Measurements from ENCODE around the gene LSM14B. TPM values are rescaled to one million over a fixed set of nuclear protein-coding genes. Genes with fewer than 3 reads are reported as not detected.

Gene LSM14B
- total RNA-seq, 1 donor from 2014 or later: 23.6 TPM

GRCh38 chr20:62126141-62126540 is 3.9 kb downstream of the LSM14B start:
- Histone ChIP-seq H3K4me3 (no peak overlapping the region), H3K27me3 (no peaks in the 10 kb centered on the region), H3K4me1 (peaks cover 24% of the 10 kb centered on the region), H3K9me3 (no peaks in the 10 kb centered on the region), H3K36me3 (peaks cover 4 to 68% of the 10 kb centered on the region in 2 donors), H3K27ac (no peak overlapping the region)
- TF ChIP-seq POLR2A (IDR thresholded peaks at IDR 0.05): no peak
- TF ChIP-seq CTCF (IDR thresholded peaks at IDR 0.05): no peak
- TF ChIP-seq POLR2AphosphoS5 (IDR thresholded peaks at IDR 0.05; ENCODE audit: insufficient read depth in 1 of 2, low read depth in 1 of 2): no peak
- intact Hi-C loops (cut with DNase I): no loop called here
- DNase-seq (ENCODE audit: extremely low spot score in 2 of 2): no peak

- Histone ChIP-seq H3K36me3 (peaks cover 4 to 84% of the 10 kb centered on the region in 2 donors), H3K27me3 (no peaks in the 10 kb centered on the region), H3K4me3 (no peak overlapping the region), H3K4me1 (peaks cover 26% of the 10 kb centered on the region), H3K27ac (no peak overlapping the region), H3K9me3 (no peaks in the 10 kb centered on the region)
- TF ChIP-seq POLR2A (IDR thresholded peaks at IDR 0.05) (no peak), POLR2AphosphoS5 (IDR thresholded peaks at IDR 0.05; ENCODE audit: insufficient read depth in 1 of 2, low read depth in 1 of 2) (no peak), CTCF (IDR thresholded peaks at IDR 0.05) (no peak)
- DNase-seq (ENCODE audit: extremely low spot score in 2 of 2): no peak
- intact Hi-C loops (cut with DNase I): no loop called here
These were observed 5.5 kb downstream of the LSM14B start for GRCh38 chr20:62127799-62128198.

DNA sequence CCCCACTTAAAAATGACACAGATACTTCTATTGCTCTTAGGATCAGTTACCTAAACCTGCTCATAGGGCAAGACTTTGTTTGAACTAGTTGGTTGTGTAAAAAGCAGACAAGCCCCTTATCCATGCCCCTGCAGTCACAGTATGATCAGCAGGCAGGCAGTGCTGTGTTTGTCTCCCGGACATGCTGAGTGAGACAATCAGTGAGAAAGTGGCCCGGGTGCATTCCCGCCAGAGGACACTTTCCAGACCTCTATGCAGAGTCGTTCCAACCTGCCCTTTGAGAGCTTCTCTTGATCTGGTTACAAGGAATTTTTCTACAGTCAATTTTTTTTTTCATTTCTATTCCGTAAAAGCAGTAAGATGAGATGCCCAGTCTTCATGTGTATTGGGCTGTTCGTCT is 6.2 kb downstream of the LSM14B start:
- peaks cover 4 to 91% of the 10 kb centered on the region in 2 donors for H3K36me3 ChIP-seq
- TF ChIP-seq POLR2AphosphoS5 (IDR thresholded peaks at IDR 0.05; ENCODE audit: insufficient read depth in 1 of 2, low read depth in 1 of 2): no peak
- TF ChIP-seq POLR2A (IDR thresholded peaks at IDR 0.05): no peak
- no peak for TF ChIP-seq CTCF (IDR thresholded peaks at IDR 0.05)
- no peak overlapping the region for H3K27ac ChIP-seq
- H3K4me3 ChIP-seq: no peak overlapping the region
- intact Hi-C loops (cut with DNase I): no loop called here
- H3K9me3 ChIP-seq: no peaks in the 10 kb centered on the region
- H3K27me3 ChIP-seq: no peaks in the 10 kb centered on the region
- DNase-seq (ENCODE audit: extremely low spot score in 2 of 2): no peak
- H3K4me1 ChIP-seq: peaks cover 25% of the 10 kb centered on the region

- DNase-seq (ENCODE audit: extremely low spot score in 2 of 2): no peak
- intact Hi-C loops (cut with DNase I): no loop called here
- Histone ChIP-seq H3K4me1 (peaks cover 21% of the 10 kb centered on the region), H3K4me3 (no peak overlapping the region), H3K9me3 (no peaks in the 10 kb centered on the region), H3K27ac (no peak overlapping the region), H3K27me3 (no peaks in the 10 kb centered on the region), H3K36me3 (peaks cover 4 to 89% of the 10 kb centered on the region in 2 donors)
- no peak for TF ChIP-seq POLR2AphosphoS5 (IDR thresholded peaks at IDR 0.05; ENCODE audit: insufficient read depth in 1 of 2, low read depth in 1 of 2)
- no peak for TF ChIP-seq POLR2A (IDR thresholded peaks at IDR 0.05)
- no peak for TF ChIP-seq CTCF (IDR thresholded peaks at IDR 0.05)
These were observed 7.7 kb downstream of the LSM14B start for GRCh38 chr20:62129731-62130531.

Data from vagina (tissue), 2 donors.